ENCODE measurements around the gene STAT6.
"Not testable (repeated sequence)": the region's sequence is repeated elsewhere in the genome, so short reads cannot be mapped to it uniquely, and the experiment has no call there.

DNA sequence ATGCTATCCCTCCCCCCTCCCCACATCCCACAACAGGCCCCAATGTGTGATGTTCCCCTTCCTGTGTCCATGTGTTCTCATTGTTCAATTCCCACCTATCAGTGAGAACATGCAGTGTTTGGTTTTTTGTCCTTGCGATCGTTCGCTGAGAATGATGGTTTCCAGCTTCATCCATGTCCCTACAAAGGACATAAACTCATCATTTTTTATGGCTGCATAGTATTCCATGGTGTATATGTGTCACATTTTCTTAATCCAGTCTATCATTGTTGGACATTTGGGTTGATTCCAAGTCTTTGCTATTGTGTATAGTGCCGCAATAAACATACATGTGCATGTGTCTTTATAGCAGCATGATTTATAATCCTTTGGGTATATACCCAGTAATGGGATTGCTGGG, 58.0 kb downstream of the STAT6 start:
- TF ChIP-seq, protein P1, sequence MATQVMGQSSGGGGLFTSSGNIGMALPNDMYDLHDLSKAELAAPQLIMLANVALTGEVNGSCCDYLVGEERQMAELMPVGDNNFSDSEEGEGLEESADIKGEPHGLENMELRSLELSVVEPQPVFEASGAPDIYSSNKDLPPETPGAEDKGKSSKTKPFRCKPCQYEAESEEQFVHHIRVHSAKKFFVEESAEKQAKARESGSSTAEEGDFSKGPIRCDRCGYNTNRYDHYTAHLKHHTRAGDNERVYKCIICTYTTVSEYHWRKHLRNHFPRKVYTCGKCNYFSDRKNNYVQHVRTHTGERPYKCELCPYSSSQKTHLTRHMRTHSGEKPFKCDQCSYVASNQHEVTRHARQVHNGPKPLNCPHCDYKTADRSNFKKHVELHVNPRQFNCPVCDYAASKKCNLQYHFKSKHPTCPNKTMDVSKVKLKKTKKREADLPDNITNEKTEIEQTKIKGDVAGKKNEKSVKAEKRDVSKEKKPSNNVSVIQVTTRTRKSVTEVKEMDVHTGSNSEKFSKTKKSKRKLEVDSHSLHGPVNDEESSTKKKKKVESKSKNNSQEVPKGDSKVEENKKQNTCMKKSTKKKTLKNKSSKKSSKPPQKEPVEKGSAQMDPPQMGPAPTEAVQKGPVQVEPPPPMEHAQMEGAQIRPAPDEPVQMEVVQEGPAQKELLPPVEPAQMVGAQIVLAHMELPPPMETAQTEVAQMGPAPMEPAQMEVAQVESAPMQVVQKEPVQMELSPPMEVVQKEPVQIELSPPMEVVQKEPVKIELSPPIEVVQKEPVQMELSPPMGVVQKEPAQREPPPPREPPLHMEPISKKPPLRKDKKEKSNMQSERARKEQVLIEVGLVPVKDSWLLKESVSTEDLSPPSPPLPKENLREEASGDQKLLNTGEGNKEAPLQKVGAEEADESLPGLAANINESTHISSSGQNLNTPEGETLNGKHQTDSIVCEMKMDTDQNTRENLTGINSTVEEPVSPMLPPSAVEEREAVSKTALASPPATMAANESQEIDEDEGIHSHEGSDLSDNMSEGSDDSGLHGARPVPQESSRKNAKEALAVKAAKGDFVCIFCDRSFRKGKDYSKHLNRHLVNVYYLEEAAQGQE (IDR thresholded peaks at IDR 0.05; ENCODE audit: insufficient read depth in 1 of 2, low read depth in 2 of 2, low read length in 1 of 2), result not testable (repeated sequence)
- TF ChIP-seq, protein P2, sequence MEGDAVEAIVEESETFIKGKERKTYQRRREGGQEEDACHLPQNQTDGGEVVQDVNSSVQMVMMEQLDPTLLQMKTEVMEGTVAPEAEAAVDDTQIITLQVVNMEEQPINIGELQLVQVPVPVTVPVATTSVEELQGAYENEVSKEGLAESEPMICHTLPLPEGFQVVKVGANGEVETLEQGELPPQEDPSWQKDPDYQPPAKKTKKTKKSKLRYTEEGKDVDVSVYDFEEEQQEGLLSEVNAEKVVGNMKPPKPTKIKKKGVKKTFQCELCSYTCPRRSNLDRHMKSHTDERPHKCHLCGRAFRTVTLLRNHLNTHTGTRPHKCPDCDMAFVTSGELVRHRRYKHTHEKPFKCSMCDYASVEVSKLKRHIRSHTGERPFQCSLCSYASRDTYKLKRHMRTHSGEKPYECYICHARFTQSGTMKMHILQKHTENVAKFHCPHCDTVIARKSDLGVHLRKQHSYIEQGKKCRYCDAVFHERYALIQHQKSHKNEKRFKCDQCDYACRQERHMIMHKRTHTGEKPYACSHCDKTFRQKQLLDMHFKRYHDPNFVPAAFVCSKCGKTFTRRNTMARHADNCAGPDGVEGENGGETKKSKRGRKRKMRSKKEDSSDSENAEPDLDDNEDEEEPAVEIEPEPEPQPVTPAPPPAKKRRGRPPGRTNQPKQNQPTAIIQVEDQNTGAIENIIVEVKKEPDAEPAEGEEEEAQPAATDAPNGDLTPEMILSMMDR (IDR thresholded peaks at IDR 0.05), result not testable (repeated sequence)
- not testable (repeated sequence) for TF ChIP-seq POLR2AphosphoS5 (IDR thresholded peaks at IDR 0.05; ENCODE audit: low read depth, low read length); SIN3A (IDR thresholded peaks at IDR 0.05; ENCODE audit: borderline replicate concordance, insufficient read depth, low read depth, low read length)

All from Panc1 (cell line).